GM23338 (cell line): ENCODE measurements around the gene SPATS2. TPM values are rescaled to one million over a fixed set of nuclear protein-coding genes. Genes with fewer than 3 reads are reported as not detected.

ENCODE experiments used
- ATAC-seq: fragments of 200-7000 bp; cut with Tn5 transposase; 3 replicates; pipeline ENCODE4 v1.9.1; 2020
- DNase-seq: peaks from one replicate; pipeline ENCODE4 v3.0.0-alpha.2; 2015; ENCODE audit warnings: low spot score
- H2AFZ ChIP-seq: fragments of 200-600 bp; sonication (generic); 2 replicates; pipeline ENCODE4 v1.8.0; 2016; ENCODE audit warnings: antibody characterized with exemption, mild to moderate bottlenecking, moderate library complexity
- H3F3A ChIP-seq: fragments of 200-600 bp; sonication (generic); replicated peaks from 2 replicates; pipeline ENCODE4 v1.8.0; 2017; ENCODE audit warnings: antibody characterized with exemption, mixed run types, low read depth
- H3K27ac ChIP-seq: fragments of 200-600 bp; sonication (generic); 2 replicates; pipeline ENCODE4 v1.6.1; 2016; ENCODE audit warnings: low read depth
- H3K27me3 ChIP-seq: fragments of 200-600 bp; sonication (generic); 2 replicates; pipeline ENCODE4 v1.8.0; 2016; ENCODE audit warnings: mild to moderate bottlenecking, mixed run types, moderate library complexity; ENCODE audit not compliant: insufficient read depth
- H3K36me3 ChIP-seq: fragments of 200-600 bp; sonication (generic); 2 replicates; pipeline ENCODE4 v1.8.0; 2016; ENCODE audit warnings: mild to moderate bottlenecking; ENCODE audit not compliant: insufficient read depth
- H3K4me1 ChIP-seq: fragments of 200-600 bp; sonication (generic); 2 replicates; pipeline ENCODE4 v1.8.0; 2016; ENCODE audit warnings: mild to moderate bottlenecking, moderate library complexity; ENCODE audit not compliant: insufficient read depth
- H3K4me2 ChIP-seq: fragments of 200-600 bp; sonication (generic); 2 replicates; pipeline ENCODE4 v1.7.1; 2017; ENCODE audit warnings: mixed run types
- H3K4me3 ChIP-seq: fragments of 200-600 bp; sonication (generic); 2 replicates; pipeline ENCODE4 v1.6.1; 2016; ENCODE audit warnings: mixed run types
- H3K79me2 ChIP-seq: fragments of 200-600 bp; sonication (generic); replicated peaks from 2 replicates; pipeline ENCODE4 v1.8.0; 2017; ENCODE audit warnings: mild to moderate bottlenecking; ENCODE audit not compliant: insufficient read depth
- H3K9me2 ChIP-seq: fragments of 200-600 bp; sonication (generic); 2 replicates; pipeline ENCODE4 v1.8.0; 2017; ENCODE audit not compliant: insufficient read depth
- H4K20me1 ChIP-seq: fragments of 200-600 bp; sonication (generic); replicated peaks from 2 replicates; pipeline ENCODE4 v1.8.0; 2017; ENCODE audit warnings: mild to moderate bottlenecking; ENCODE audit not compliant: insufficient read depth
- H3K27ac Mint-ChIP-seq: 2 replicates; pipeline ENCODE4 v1.8.0; 2020; ENCODE audit warnings: inconsistent platforms, mild to moderate bottlenecking, moderate library complexity, mixed read lengths
- H3K27me3 Mint-ChIP-seq: 3 replicates; pipeline ENCODE4 v1.8.0; 2022; ENCODE audit warnings: low read depth, mild to moderate bottlenecking, moderate library complexity, mixed read lengths, inconsistent platforms; ENCODE audit not compliant: insufficient read depth, poor library complexity
- H3K36me3 Mint-ChIP-seq: 3 replicates; pipeline ENCODE4 v1.8.0; 2021; ENCODE audit warnings: low read depth, mild to moderate bottlenecking, inconsistent platforms, moderate library complexity, mixed read lengths
- H3K4me1 Mint-ChIP-seq: 3 replicates; pipeline ENCODE4 v1.8.0; 2020; ENCODE audit warnings: mild to moderate bottlenecking, inconsistent platforms, mixed read lengths
- H3K4me3 Mint-ChIP-seq: 3 replicates; pipeline ENCODE4 v1.8.0; 2021; ENCODE audit warnings: moderate library complexity, mild to moderate bottlenecking, inconsistent platforms, mixed read lengths
- H3K9me3 Mint-ChIP-seq: 3 replicates; pipeline ENCODE4 v1.8.0; 2020; ENCODE audit warnings: moderate library complexity, mild to moderate bottlenecking, inconsistent platforms, mixed read lengths
- ETS1 ChIP-seq: IDR thresholded peaks from 2 replicates; pipeline ENCODE4 v1.6.1; 2016; ENCODE audit warnings: antibody characterized with exemption
- EZH2 ChIP-seq: fragments of 200-600 bp; sonication (generic); IDR thresholded peaks from one replicate; pipeline ENCODE4 v1.8.0; 2017; ENCODE audit warnings: antibody characterized with exemption, mild to moderate bottlenecking, low read depth; ENCODE audit not compliant: unreplicated experiment
- POLR2AphosphoS5 ChIP-seq: IDR thresholded peaks from 2 replicates; pipeline ENCODE4 v1.6.1; 2016; ENCODE audit warnings: antibody characterized with exemption, low read depth
- REST ChIP-seq: IDR thresholded peaks from one replicate; pipeline ENCODE4 v1.6.1; 2018; ENCODE audit warnings: antibody characterized with exemption; ENCODE audit not compliant: unreplicated experiment
- polyA plus RNA-seq: library from polyadenylated mRNA; unstranded; fragments of >200 nt; fragmentation: Nextera tagmentation; extraction: Ambion mirVana; gene quantifications from 2 replicates; pipeline ENCODE4 v1.2.1, GENCODE V29; 2016
- total RNA-seq: library from RNA; depleted of rRNA; stranded (reverse); fragments of >200 nt; shearing (Covaris generic); gene quantifications from 2 replicates; pipeline ENCODE4 v1.2.3, GENCODE V29; 2014
- TF ChIP-seq, protein P1 (sequence below), 2 experiments: fragments of 200-600 bp in 1 of 2; sonication (generic) in 1 of 2; conservative IDR thresholded peaks; 2 replicates each; pipeline versions ENCODE4 v1.5.1 to v1.6.1; 2016 to 2017; ENCODE audit warnings: antibody characterized with exemption in 2 of 2, low read depth in 2 of 2, mild to moderate bottlenecking in 2 of 2, moderate library complexity in 1 of 2

SPATS2 gene
- total and polyA plus RNA-seq, 2 experiments from 2014 or later, result 20.6 to 61.0 TPM

- Mint-ChIP-seq H3K27ac (peak overlapping the region; percentile 98), H3K4me3 (peak overlapping the region; percentile 100), H3K4me1 (peaks cover 11% of the 10 kb centered on the region), H3K9me3 (no peaks in the 10 kb centered on the region), H3K27me3 (peaks cover 6% of the 10 kb centered on the region), H3K36me3 (peaks cover 36% of the 10 kb centered on the region)
- Histone ChIP-seq H3K4me3 (peak overlapping the region; percentile 66), H3K4me1 (peaks cover 11% of the 10 kb centered on the region; the same call in 1 of the 2 replicates), H3K27me3 (0 out of 2 replicates have a peak, but pooled peaks cover 9% of the 10 kb centered on the region), H3K9me2 (no peaks in the 10 kb centered on the region), H3F3A (no peaks in the 10 kb centered on the region; the same call in 1 of the 2 replicates), H3K36me3 (peaks cover 18% of the 10 kb centered on the region; the same call in 1 of the 2 replicates), H3K4me2 (peak overlapping the region; percentile 97), H4K20me1 (no peaks in the 10 kb centered on the region), H3K27ac (no peak overlapping the region), H3K79me2 (peaks cover 6% of the 10 kb centered on the region; the same call in 1 of the 2 replicates), H2AFZ (peak overlapping the region; percentile 67; the same call in 1 of the 2 replicates)
- no peak for ATAC-seq
- DNase-seq, result no peak
- TF ChIP-seq REST (no peak), POLR2AphosphoS5 (no peak), ETS1 (no peak)
- TF ChIP-seq, protein P1, sequence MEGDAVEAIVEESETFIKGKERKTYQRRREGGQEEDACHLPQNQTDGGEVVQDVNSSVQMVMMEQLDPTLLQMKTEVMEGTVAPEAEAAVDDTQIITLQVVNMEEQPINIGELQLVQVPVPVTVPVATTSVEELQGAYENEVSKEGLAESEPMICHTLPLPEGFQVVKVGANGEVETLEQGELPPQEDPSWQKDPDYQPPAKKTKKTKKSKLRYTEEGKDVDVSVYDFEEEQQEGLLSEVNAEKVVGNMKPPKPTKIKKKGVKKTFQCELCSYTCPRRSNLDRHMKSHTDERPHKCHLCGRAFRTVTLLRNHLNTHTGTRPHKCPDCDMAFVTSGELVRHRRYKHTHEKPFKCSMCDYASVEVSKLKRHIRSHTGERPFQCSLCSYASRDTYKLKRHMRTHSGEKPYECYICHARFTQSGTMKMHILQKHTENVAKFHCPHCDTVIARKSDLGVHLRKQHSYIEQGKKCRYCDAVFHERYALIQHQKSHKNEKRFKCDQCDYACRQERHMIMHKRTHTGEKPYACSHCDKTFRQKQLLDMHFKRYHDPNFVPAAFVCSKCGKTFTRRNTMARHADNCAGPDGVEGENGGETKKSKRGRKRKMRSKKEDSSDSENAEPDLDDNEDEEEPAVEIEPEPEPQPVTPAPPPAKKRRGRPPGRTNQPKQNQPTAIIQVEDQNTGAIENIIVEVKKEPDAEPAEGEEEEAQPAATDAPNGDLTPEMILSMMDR (conservative IDR thresholded peaks at IDR 0.05; ENCODE audit: low read depth in 2 of 2), result no peak
Measured at GRCh38 chr12:49323524-49324097, 43.7 kb upstream of the SPATS2 start.

DNA sequence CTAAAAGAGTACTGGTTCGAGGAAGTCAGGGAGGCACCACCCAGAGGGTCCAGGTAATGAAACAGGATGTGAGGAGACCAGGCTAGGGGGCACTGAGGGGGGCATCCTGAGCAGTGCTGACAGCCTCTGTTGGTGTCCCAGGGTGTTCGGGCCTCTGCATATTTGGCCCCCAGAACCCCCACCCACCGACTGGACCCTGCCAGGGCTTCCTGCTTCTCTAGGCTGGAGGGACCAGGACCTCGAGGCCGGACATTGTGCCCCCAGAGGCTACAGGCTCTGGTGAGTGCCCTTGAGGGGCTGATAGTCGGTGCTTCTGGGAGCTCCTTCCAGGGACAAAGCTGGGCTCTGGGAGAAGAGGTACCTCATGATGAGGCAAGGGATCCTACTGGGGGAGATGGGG lies 41.7 kb upstream of the SPATS2 start:
- H3K79me2 ChIP-seq, result peaks cover 6% of the 10 kb centered on the region; the same call in 1 of the 2 replicates
- peaks cover 48% of the 10 kb centered on the region for H3K36me3 Mint-ChIP-seq
- H3K4me1 ChIP-seq, result peaks cover 11% of the 10 kb centered on the region; the same call in 1 of the 2 replicates
- TF ChIP-seq EZH2 (no peak), REST (no peak), ETS1 (no peak)
- peaks cover 18% of the 10 kb centered on the region; the same call in 1 of the 2 replicates for H3K36me3 ChIP-seq
- no peak overlapping the region for H3K4me3 Mint-ChIP-seq
- H3K9me3 Mint-ChIP-seq, result no peaks in the 10 kb centered on the region
- no peak overlapping the region for H3K4me3 ChIP-seq
- H3K4me2 ChIP-seq, result no peak overlapping the region
- no peak overlapping the region for H2AFZ ChIP-seq
- no peaks in the 10 kb centered on the region; the same call in 1 of the 2 replicates for H3F3A ChIP-seq
- H3K27ac Mint-ChIP-seq, result no peak overlapping the region
- peaks cover 11% of the 10 kb centered on the region for H3K4me1 Mint-ChIP-seq
- DNase-seq (no peak), ATAC-seq (no peak)
- no peak overlapping the region for H3K27ac ChIP-seq
- no peaks in the 10 kb centered on the region for H4K20me1 ChIP-seq
- H3K9me2 ChIP-seq, result no peaks in the 10 kb centered on the region
- peaks cover 6% of the 10 kb centered on the region for H3K27me3 Mint-ChIP-seq
- no peaks in the 10 kb centered on the region for H3K27me3 ChIP-seq
